GM23338 (cell line): Measurements from ENCODE around the gene THSD1. TPM values are rescaled to one million over a fixed set of nuclear protein-coding genes. Genes with fewer than 3 reads are reported as not detected.

Experiments
- ATAC-seq: fragments of 200-7000 bp; cut with Tn5 transposase; 3 replicates; pipeline ENCODE4 v1.9.1; 2020
- DNase-seq: peaks from one replicate; pipeline ENCODE4 v3.0.0-alpha.2; 2015; ENCODE audit warnings: low spot score
- H2AFZ ChIP-seq: fragments of 200-600 bp; sonication (generic); 2 replicates; pipeline ENCODE4 v1.8.0; 2016; ENCODE audit warnings: antibody characterized with exemption, mild to moderate bottlenecking, moderate library complexity
- H3F3A ChIP-seq: fragments of 200-600 bp; sonication (generic); replicated peaks from 2 replicates; pipeline ENCODE4 v1.8.0; 2017; ENCODE audit warnings: antibody characterized with exemption, mixed run types, low read depth
- H3K27ac ChIP-seq: fragments of 200-600 bp; sonication (generic); 2 replicates; pipeline ENCODE4 v1.6.1; 2016; ENCODE audit warnings: low read depth
- H3K27me3 ChIP-seq: fragments of 200-600 bp; sonication (generic); 2 replicates; pipeline ENCODE4 v1.8.0; 2016; ENCODE audit warnings: mild to moderate bottlenecking, mixed run types, moderate library complexity; ENCODE audit not compliant: insufficient read depth
- H3K36me3 ChIP-seq: fragments of 200-600 bp; sonication (generic); 2 replicates; pipeline ENCODE4 v1.8.0; 2016; ENCODE audit warnings: mild to moderate bottlenecking; ENCODE audit not compliant: insufficient read depth
- H3K4me1 ChIP-seq: fragments of 200-600 bp; sonication (generic); 2 replicates; pipeline ENCODE4 v1.8.0; 2016; ENCODE audit warnings: mild to moderate bottlenecking, moderate library complexity; ENCODE audit not compliant: insufficient read depth
- H3K4me2 ChIP-seq: fragments of 200-600 bp; sonication (generic); 2 replicates; pipeline ENCODE4 v1.7.1; 2017; ENCODE audit warnings: mixed run types
- H3K4me3 ChIP-seq: fragments of 200-600 bp; sonication (generic); 2 replicates; pipeline ENCODE4 v1.6.1; 2016; ENCODE audit warnings: mixed run types
- H3K79me2 ChIP-seq: fragments of 200-600 bp; sonication (generic); replicated peaks from 2 replicates; pipeline ENCODE4 v1.8.0; 2017; ENCODE audit warnings: mild to moderate bottlenecking; ENCODE audit not compliant: insufficient read depth
- H3K9me2 ChIP-seq: fragments of 200-600 bp; sonication (generic); 2 replicates; pipeline ENCODE4 v1.8.0; 2017; ENCODE audit not compliant: insufficient read depth
- H4K20me1 ChIP-seq: fragments of 200-600 bp; sonication (generic); replicated peaks from 2 replicates; pipeline ENCODE4 v1.8.0; 2017; ENCODE audit warnings: mild to moderate bottlenecking; ENCODE audit not compliant: insufficient read depth
- H3K27ac Mint-ChIP-seq: 2 replicates; pipeline ENCODE4 v1.8.0; 2020; ENCODE audit warnings: inconsistent platforms, mild to moderate bottlenecking, moderate library complexity, mixed read lengths
- H3K27me3 Mint-ChIP-seq: 3 replicates; pipeline ENCODE4 v1.8.0; 2022; ENCODE audit warnings: low read depth, mild to moderate bottlenecking, moderate library complexity, mixed read lengths, inconsistent platforms; ENCODE audit not compliant: insufficient read depth, poor library complexity
- H3K36me3 Mint-ChIP-seq: 3 replicates; pipeline ENCODE4 v1.8.0; 2021; ENCODE audit warnings: low read depth, mild to moderate bottlenecking, inconsistent platforms, moderate library complexity, mixed read lengths
- H3K4me1 Mint-ChIP-seq: 3 replicates; pipeline ENCODE4 v1.8.0; 2020; ENCODE audit warnings: mild to moderate bottlenecking, inconsistent platforms, mixed read lengths
- H3K4me3 Mint-ChIP-seq: 3 replicates; pipeline ENCODE4 v1.8.0; 2021; ENCODE audit warnings: moderate library complexity, mild to moderate bottlenecking, inconsistent platforms, mixed read lengths
- H3K9me3 Mint-ChIP-seq: 3 replicates; pipeline ENCODE4 v1.8.0; 2020; ENCODE audit warnings: moderate library complexity, mild to moderate bottlenecking, inconsistent platforms, mixed read lengths
- CREB1 ChIP-seq: fragments of 250-450 bp; sonication (Bioruptor Pico); IDR thresholded peaks from 2 replicates; pipeline ENCODE4 v1.5.0; 2020; ENCODE audit warnings: low read depth, mild to moderate bottlenecking, moderate library complexity
- CTCF ChIP-seq, 2 experiments: fragments of 200-600 bp in 1 of 2; sonication (generic) in 1 of 2; conservative IDR thresholded peaks; 2 replicates each; pipeline versions ENCODE4 v1.5.1 to v1.6.1; 2016 to 2017; ENCODE audit warnings: antibody characterized with exemption in 2 of 2, low read depth in 2 of 2, mild to moderate bottlenecking in 2 of 2, moderate library complexity in 1 of 2
- ETS1 ChIP-seq: IDR thresholded peaks from 2 replicates; pipeline ENCODE4 v1.6.1; 2016; ENCODE audit warnings: antibody characterized with exemption
- EZH2 ChIP-seq: fragments of 200-600 bp; sonication (generic); IDR thresholded peaks from one replicate; pipeline ENCODE4 v1.8.0; 2017; ENCODE audit warnings: antibody characterized with exemption, mild to moderate bottlenecking, low read depth; ENCODE audit not compliant: unreplicated experiment
- EZH2phosphoT487 ChIP-seq: fragments of 200-600 bp; sonication (generic); IDR thresholded peaks from one replicate; pipeline ENCODE4 v1.8.1; 2018; ENCODE audit warnings: antibody characterized with exemption; ENCODE audit not compliant: unreplicated experiment
- JUNB ChIP-seq: IDR thresholded peaks from one replicate; pipeline ENCODE4 v1.6.1; 2016; ENCODE audit warnings: antibody characterized with exemption; ENCODE audit not compliant: unreplicated experiment
- NANOG ChIP-seq: IDR thresholded peaks from 2 replicates; pipeline ENCODE4 v1.6.1; 2016; ENCODE audit warnings: antibody characterized with exemption, borderline replicate concordance
- POLR2AphosphoS5 ChIP-seq: IDR thresholded peaks from 2 replicates; pipeline ENCODE4 v1.6.1; 2016; ENCODE audit warnings: antibody characterized with exemption, low read depth
- REST ChIP-seq: IDR thresholded peaks from one replicate; pipeline ENCODE4 v1.6.1; 2018; ENCODE audit warnings: antibody characterized with exemption; ENCODE audit not compliant: unreplicated experiment
- STAT1 ChIP-seq: IDR thresholded peaks from one replicate; pipeline ENCODE4 v1.6.1; 2016; ENCODE audit warnings: antibody characterized with exemption; ENCODE audit not compliant: unreplicated experiment
- ZNF114 ChIP-seq: fragments of 250-450 bp; sonication (Bioruptor Pico); IDR thresholded peaks from 2 replicates; pipeline ENCODE4 v1.5.0; 2020; ENCODE audit warnings: mild to moderate bottlenecking, moderate library complexity
- ZNF331 ChIP-seq: fragments of 250-450 bp; sonication (Bioruptor Pico); IDR thresholded peaks from 2 replicates; pipeline ENCODE4 v1.5.0; 2020; ENCODE audit warnings: low read depth, mild to moderate bottlenecking, moderate library complexity
- ZNF462 ChIP-seq: fragments of 250-450 bp; sonication (Bioruptor Pico); IDR thresholded peaks from 2 replicates; pipeline ENCODE4 v1.5.0; 2020; ENCODE audit warnings: mild to moderate bottlenecking, moderate library complexity
- polyA plus RNA-seq: library from polyadenylated mRNA; unstranded; fragments of >200 nt; fragmentation: Nextera tagmentation; extraction: Ambion mirVana; gene quantifications from 2 replicates; pipeline ENCODE4 v1.2.1, GENCODE V29; 2016
- total RNA-seq: library from RNA; depleted of rRNA; stranded (reverse); fragments of >200 nt; shearing (Covaris generic); gene quantifications from 2 replicates; pipeline ENCODE4 v1.2.3, GENCODE V29; 2014

The THSD1 gene
- total and polyA plus RNA-seq, 2 experiments from 2014 or later = 0.69 TPM; not detected in 1

- ATAC-seq (no peak), DNase-seq (no peak)
- Histone ChIP-seq H2AFZ (no peak overlapping the region), H3F3A (no peaks in the 10 kb centered on the region), H4K20me1 (no peaks in the 10 kb centered on the region), H3K4me2 (no peak overlapping the region), H3K27ac (no peak overlapping the region), H3K4me1 (no peaks in the 10 kb centered on the region), H3K9me2 (no peaks in the 10 kb centered on the region), H3K27me3 (no peaks in the 10 kb centered on the region), H3K4me3 (no peak overlapping the region), H3K79me2 (no peaks in the 10 kb centered on the region), H3K36me3 (no peaks in the 10 kb centered on the region)
- H3K27me3 Mint-ChIP-seq = peaks cover 11% of the 10 kb centered on the region
- no peaks in the 10 kb centered on the region for H3K36me3 Mint-ChIP-seq
- TF ChIP-seq ZNF331 (CRISPR knock-in tag) (no peak), CTCF (conservative IDR thresholded peaks at IDR 0.05; ENCODE audit: low read depth in 2 of 2) (no peak), CREB1 (CRISPR knock-in tag) (no peak), ZNF114 (no peak), ETS1 (no peak), EZH2phosphoT487 (no peak), ZNF462 (CRISPR knock-in tag) (no peak), REST (no peak), POLR2AphosphoS5 (no peak), STAT1 (no peak), JUNB (no peak), NANOG (no peak), EZH2 (no peak)
- H3K27ac Mint-ChIP-seq = no peak overlapping the region
- H3K9me3 Mint-ChIP-seq = no peaks in the 10 kb centered on the region
- no peak overlapping the region for H3K4me3 Mint-ChIP-seq
- no peaks in the 10 kb centered on the region for H3K4me1 Mint-ChIP-seq
These were observed 56.8 kb downstream of the THSD1 start for GRCh38 chr13:52348983-52349780.
